ENCODE measurements around the gene CCT6A. TPM values are rescaled to one million over a fixed set of nuclear protein-coding genes. Genes with fewer than 3 reads are reported as not detected.
A peak's percentile ranks its signal among the peaks of the same experiment; 100 is the strongest.

The CCT6A gene
- total RNA-seq, 1 experiment from 2014 or later: 257 TPM

- TF ChIP-seq REST (IDR thresholded peaks at IDR 0.05; ENCODE audit: low read depth): no peak
Observed at GRCh38 chr7:56081626-56082340, 30.2 kb downstream of the CCT6A start (continued).

- TF ChIP-seq, protein P1, sequence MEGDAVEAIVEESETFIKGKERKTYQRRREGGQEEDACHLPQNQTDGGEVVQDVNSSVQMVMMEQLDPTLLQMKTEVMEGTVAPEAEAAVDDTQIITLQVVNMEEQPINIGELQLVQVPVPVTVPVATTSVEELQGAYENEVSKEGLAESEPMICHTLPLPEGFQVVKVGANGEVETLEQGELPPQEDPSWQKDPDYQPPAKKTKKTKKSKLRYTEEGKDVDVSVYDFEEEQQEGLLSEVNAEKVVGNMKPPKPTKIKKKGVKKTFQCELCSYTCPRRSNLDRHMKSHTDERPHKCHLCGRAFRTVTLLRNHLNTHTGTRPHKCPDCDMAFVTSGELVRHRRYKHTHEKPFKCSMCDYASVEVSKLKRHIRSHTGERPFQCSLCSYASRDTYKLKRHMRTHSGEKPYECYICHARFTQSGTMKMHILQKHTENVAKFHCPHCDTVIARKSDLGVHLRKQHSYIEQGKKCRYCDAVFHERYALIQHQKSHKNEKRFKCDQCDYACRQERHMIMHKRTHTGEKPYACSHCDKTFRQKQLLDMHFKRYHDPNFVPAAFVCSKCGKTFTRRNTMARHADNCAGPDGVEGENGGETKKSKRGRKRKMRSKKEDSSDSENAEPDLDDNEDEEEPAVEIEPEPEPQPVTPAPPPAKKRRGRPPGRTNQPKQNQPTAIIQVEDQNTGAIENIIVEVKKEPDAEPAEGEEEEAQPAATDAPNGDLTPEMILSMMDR (IDR thresholded peaks at IDR 0.05 in 2 of 3, conservative IDR thresholded peaks at IDR 0.05 in 1 of 3; ENCODE audit: borderline replicate concordance in 1 of 3, insufficient read depth in 1 of 3, low read depth in 2 of 3, low read length in 2 of 3): no peak
- ChIA-PET CTCF (no interaction called here), POLR2A (interaction anchor here (1.0 kb wide), 1 partner anchor 19 kb away, joined by 3 read pairs; the partner anchor contains the start of gene SUMF2), RAD21 (ENCODE audit: low non-redundant PET in 1 of 2, low total read pairs in 2 of 2, uncharacterized antibody in 2 of 2, unreplicated experiment in 2 of 2) (no interaction called here)
- Histone ChIP-seq H3K9ac (ENCODE audit: low read length) (no peak overlapping the region), H3K4me1 (ENCODE audit: control insufficient read depth in 1 of 2, insufficient read depth in 2 of 2, low read length in 2 of 2) (peaks cover 0 to 6% of the 10 kb centered on the region in 2 experiments; a peak in 1 of 4 replicates), H3K9me3 (ENCODE audit: control insufficient read depth in 1 of 2, insufficient read depth in 1 of 2, low read depth in 1 of 2, low read length in 2 of 2) (no peaks in the 10 kb centered on the region), H2AFZ (ENCODE audit: low read depth, low read length, poor library complexity, severe bottlenecking) (no peak overlapping the region), H3K27ac (ENCODE audit: low read depth, low read length) (no peak overlapping the region), H3K4me2 (ENCODE audit: low read length) (no peak overlapping the region), H3K4me3 (replicated peaks in 1 of 2; ENCODE audit: low read depth in 1 of 2, low read length in 2 of 2) (no peak overlapping the region), H3K79me2 (ENCODE audit: insufficient read depth, low read length) (no peaks in the 10 kb centered on the region), H3K9me2 (ENCODE audit: insufficient read depth) (no peaks in the 10 kb centered on the region), H3K36me3 (ENCODE audit: control insufficient read depth in 1 of 2, insufficient read depth in 2 of 2, low read length in 2 of 2) (peaks cover 7 to 9% of the 10 kb centered on the region in 2 experiments; a peak in 3 of 4 replicates), H3K27me3 (ENCODE audit: insufficient read depth, low read length) (no peaks in the 10 kb centered on the region), H4K20me1 (ENCODE audit: insufficient read depth) (no peaks in the 10 kb centered on the region)
- ATAC-seq (0 out of 2 replicates have a peak, but pooled peaks have one; percentile 21), DNase-seq (ENCODE audit: low read depth, low spot score) (no peak)
- no TSS peak for BruUV-seq (replicated peaks)
- intact Hi-C loops (cut with micrococcal nuclease): no loop called here
Observed at GRCh38 chr7:56083150-56083785, 31.7 kb downstream of the CCT6A start.

All from HCT116 (cell line).